ENCODE data around the gene IDE. TPM values are rescaled to one million over a fixed set of nuclear protein-coding genes. Genes with fewer than 3 reads are reported as not detected.

IDE gene
- total and polyA plus RNA-seq, 10 of the 15 experiments (the other 5 are each of a cell fraction or from before 2014, with no cell fraction given): 11.6 to 54.5 (median 33.6) TPM

DNA sequence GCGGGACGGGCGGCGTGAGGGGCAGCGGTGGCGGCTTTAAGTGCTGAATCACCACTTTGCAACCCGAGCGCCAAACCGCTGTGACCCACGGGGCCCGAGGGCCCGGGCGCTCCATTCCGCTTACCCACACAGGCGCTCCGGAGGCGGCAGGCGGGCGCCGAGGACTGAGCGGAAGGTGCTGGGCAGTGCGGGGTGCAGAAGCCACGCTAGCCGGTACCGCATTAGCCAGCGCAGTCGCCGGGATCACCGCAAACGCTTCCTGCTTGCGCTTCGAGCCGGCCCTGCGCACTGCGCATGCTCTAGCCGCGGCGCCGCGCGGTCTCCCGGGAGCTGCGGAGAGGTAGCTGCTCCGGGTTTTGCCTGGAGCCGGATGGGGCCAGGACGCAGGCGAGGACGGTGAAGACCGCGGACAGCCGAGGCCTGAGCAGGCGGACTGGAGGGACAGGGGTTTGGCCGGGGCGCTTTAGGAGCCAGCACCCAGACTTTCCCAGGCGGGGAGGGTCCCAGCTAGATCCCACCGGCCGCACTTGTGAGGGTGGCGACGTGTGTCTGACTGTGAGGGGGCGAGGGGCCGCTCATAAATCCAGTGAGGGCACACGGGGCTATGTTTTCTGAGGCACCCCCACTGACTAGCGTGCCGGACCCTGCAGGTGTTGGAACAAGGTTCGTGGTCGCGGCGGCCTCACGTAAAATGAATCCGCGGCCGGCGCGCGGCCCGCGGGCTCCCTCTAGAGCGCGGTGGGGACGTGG is at the start of gene IDE (continued):
- TF ChIP-seq, protein P1, sequence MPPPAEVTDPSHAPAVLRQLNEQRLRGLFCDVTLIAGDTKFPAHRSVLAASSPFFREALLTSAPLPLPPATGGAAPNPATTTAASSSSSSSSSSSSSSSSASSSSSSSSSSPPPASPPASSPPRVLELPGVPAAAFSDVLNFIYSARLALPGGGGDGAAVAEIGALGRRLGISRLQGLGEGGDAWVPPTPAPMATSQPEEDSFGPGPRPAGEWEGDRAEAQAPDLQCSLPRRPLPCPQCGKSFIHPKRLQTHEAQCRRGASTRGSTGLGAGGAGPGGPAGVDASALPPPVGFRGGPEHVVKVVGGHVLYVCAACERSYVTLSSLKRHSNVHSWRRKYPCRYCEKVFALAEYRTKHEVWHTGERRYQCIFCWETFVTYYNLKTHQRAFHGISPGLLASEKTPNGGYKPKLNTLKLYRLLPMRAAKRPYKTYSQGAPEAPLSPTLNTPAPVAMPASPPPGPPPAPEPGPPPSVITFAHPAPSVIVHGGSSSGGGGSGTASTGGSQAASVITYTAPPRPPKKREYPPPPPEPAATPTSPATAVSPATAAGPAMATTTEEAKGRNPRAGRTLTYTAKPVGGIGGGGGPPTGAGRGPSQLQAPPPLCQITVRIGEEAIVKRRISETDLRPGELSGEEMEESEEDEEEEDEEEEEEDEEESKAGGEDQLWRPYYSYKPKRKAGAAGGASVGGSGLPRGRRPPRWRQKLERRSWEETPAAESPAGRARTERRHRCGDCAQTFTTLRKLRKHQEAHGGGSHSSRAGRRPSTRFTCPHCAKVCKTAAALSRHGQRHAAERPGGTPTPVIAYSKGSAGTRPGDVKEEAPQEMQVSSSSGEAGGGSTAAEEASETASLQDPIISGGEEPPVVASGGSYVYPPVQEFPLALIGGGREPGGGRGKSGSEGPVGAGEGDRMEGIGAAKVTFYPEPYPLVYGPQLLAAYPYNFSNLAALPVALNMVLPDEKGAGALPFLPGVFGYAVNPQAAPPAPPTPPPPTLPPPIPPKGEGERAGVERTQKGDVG (CRISPR knock-in tag; IDR thresholded peaks at IDR 0.05): no peak
- TF ChIP-seq ESRRA (IDR thresholded peaks at IDR 0.05; ENCODE audit: low read length) (no peak), SREBF1 (IDR thresholded peaks at IDR 0.05; ENCODE audit: low read length) (no peak), NFYB (IDR thresholded peaks at IDR 0.05; ENCODE audit: insufficient read depth, low read depth, low read length) (no peak), IKZF1 (conservative IDR thresholded peaks at IDR 0.05) (peak; percentile 85), KLF5 (IDR thresholded peaks at IDR 0.05; ENCODE audit: partially characterized antibody) (peak; percentile 67), TAF1 (IDR thresholded peaks at IDR 0.05; ENCODE audit: borderline replicate concordance, low read depth, low read length) (peak; percentile 65), KDM1A (IDR thresholded peaks at IDR 0.05; ENCODE audit: borderline replicate concordance) (no peak), POLR2AphosphoS2 (IDR thresholded peaks at IDR 0.05; ENCODE audit: low read depth, low read length) (no peak), PML (IDR thresholded peaks at IDR 0.05; ENCODE audit: low read length) (no peak), HDGF (IDR thresholded peaks at IDR 0.05) (no peak), RBBP5 (conservative IDR thresholded peaks at IDR 0.05) (0 out of 2 replicates have a peak, but pooled peaks have one; percentile 77), TCF3 (IDR thresholded peaks at IDR 0.05; ENCODE audit: borderline replicate concordance, insufficient read depth, low read depth, low read length) (peak; percentile 78; the same call in 1 of the 2 replicates), FOXK2 (IDR thresholded peaks at IDR 0.05) (no peak), RB1 (IDR thresholded peaks at IDR 0.05; ENCODE audit: borderline replicate concordance) (peak; percentile 84; the same call in 1 of the 2 replicates), GABPA (IDR thresholded peaks at IDR 0.05; ENCODE audit: low read depth) (no peak)
- TF ChIP-seq, protein P2, sequence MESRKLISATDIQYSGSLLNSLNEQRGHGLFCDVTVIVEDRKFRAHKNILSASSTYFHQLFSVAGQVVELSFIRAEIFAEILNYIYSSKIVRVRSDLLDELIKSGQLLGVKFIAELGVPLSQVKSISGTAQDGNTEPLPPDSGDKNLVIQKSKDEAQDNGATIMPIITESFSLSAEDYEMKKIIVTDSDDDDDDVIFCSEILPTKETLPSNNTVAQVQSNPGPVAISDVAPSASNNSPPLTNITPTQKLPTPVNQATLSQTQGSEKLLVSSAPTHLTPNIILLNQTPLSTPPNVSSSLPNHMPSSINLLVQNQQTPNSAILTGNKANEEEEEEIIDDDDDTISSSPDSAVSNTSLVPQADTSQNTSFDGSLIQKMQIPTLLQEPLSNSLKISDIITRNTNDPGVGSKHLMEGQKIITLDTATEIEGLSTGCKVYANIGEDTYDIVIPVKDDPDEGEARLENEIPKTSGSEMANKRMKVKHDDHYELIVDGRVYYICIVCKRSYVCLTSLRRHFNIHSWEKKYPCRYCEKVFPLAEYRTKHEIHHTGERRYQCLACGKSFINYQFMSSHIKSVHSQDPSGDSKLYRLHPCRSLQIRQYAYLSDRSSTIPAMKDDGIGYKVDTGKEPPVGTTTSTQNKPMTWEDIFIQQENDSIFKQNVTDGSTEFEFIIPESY (IDR thresholded peaks at IDR 0.05): no peak
- TF ChIP-seq, protein P3, sequence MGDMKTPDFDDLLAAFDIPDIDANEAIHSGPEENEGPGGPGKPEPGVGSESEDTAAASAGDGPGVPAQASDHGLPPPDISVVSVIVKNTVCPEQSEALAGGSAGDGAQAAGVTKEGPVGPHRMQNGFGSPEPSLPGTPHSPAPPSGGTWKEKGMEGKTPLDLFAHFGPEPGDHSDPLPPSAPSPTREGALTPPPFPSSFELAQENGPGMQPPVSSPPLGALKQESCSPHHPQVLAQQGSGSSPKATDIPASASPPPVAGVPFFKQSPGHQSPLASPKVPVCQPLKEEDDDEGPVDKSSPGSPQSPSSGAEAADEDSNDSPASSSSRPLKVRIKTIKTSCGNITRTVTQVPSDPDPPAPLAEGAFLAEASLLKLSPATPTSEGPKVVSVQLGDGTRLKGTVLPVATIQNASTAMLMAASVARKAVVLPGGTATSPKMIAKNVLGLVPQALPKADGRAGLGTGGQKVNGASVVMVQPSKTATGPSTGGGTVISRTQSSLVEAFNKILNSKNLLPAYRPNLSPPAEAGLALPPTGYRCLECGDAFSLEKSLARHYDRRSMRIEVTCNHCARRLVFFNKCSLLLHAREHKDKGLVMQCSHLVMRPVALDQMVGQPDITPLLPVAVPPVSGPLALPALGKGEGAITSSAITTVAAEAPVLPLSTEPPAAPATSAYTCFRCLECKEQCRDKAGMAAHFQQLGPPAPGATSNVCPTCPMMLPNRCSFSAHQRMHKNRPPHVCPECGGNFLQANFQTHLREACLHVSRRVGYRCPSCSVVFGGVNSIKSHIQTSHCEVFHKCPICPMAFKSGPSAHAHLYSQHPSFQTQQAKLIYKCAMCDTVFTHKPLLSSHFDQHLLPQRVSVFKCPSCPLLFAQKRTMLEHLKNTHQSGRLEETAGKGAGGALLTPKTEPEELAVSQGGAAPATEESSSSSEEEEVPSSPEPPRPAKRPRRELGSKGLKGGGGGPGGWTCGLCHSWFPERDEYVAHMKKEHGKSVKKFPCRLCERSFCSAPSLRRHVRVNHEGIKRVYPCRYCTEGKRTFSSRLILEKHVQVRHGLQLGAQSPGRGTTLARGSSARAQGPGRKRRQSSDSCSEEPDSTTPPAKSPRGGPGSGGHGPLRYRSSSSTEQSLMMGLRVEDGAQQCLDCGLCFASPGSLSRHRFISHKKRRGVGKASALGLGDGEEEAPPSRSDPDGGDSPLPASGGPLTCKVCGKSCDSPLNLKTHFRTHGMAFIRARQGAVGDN (IDR thresholded peaks at IDR 0.05): 0 out of 2 replicates have a peak, but pooled peaks have one; percentile 42
- TF ChIP-seq, protein P4, sequence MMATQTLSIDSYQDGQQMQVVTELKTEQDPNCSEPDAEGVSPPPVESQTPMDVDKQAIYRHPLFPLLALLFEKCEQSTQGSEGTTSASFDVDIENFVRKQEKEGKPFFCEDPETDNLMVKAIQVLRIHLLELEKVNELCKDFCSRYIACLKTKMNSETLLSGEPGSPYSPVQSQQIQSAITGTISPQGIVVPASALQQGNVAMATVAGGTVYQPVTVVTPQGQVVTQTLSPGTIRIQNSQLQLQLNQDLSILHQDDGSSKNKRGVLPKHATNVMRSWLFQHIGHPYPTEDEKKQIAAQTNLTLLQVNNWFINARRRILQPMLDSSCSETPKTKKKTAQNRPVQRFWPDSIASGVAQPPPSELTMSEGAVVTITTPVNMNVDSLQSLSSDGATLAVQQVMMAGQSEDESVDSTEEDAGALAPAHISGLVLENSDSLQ (IDR thresholded peaks at IDR 0.05): peak; percentile 19; the same call in 1 of the 2 replicates

All from GM12878 (cell line).